Body of pancreas (tissue), 4 donors: Measurements from ENCODE around the gene AP4B1. TPM values are rescaled to one million over a fixed set of nuclear protein-coding genes. Genes with fewer than 3 reads are reported as not detected.
"Not testable (repeated sequence)": the region's sequence is repeated elsewhere in the genome, so short reads cannot be mapped to it uniquely, and the experiment has no call there.

ENCODE experiments used
- ATAC-seq: fragments of 150-250 bp; one replicate; pipeline ENCODE4 v1.9.1; 2016
- DNase-seq, 4 donors: peaks; one replicate each; pipeline ENCODE4 v3.0.0-alpha.2; 2019
- H3K27ac ChIP-seq, 4 donors: fragments of 200-600 bp; sonication (generic); 1 replicate in 3 of 4; 2 replicates in 1 of 4; pipeline versions ENCODE4 v1.5.1 to v1.6.1; 2016 to 2019; ENCODE audit warnings: mild to moderate bottlenecking in 1 of 4, mixed read lengths in 1 of 4, moderate library complexity in 1 of 4
- H3K27me3 ChIP-seq, 2 donors: fragments of 200-600 bp; sonication (generic); one replicate each; pipeline ENCODE4 v1.6.0; 2016; ENCODE audit warnings: mild to moderate bottlenecking in 1 of 2
- H3K36me3 ChIP-seq, 2 donors: fragments of 200-600 bp; sonication (generic); replicated peaks in 1 of 2; 2 replicates each; pipeline ENCODE4 v1.5.1; 2016; ENCODE audit warnings: low read depth in 2 of 2; ENCODE audit not compliant: insufficient read depth in 1 of 2
- H3K4me1 ChIP-seq: fragments of 200-600 bp; sonication (generic); one replicate; pipeline ENCODE4 v1.6.0; 2016
- H3K4me3 ChIP-seq, 2 donors: fragments of 200-600 bp; sonication (generic); 1 replicate in 1 of 2; 2 replicates in 1 of 2; pipeline ENCODE4 v1.5.1; 2016 to 2019
- H3K9me3 ChIP-seq, 3 donors: fragments of 200-600 bp; sonication (generic); 1 replicate in 2 of 3; 2 replicates in 1 of 3; pipeline ENCODE4 v1.5.1; 2016
- POLR2A ChIP-seq, 3 donors: fragments of 450-650 bp; IDR thresholded peaks; one replicate each; pipeline ENCODE4 v1.6.1; 2016; ENCODE audit warnings: antibody characterized with exemption in 3 of 3, mild to moderate bottlenecking in 2 of 3
- WGBS, 2 donors: methylation state at CpG; one replicate each; pipeline ENCODE4 v1.1.5; 2017; 5-methylcytosine and 5-hydroxymethylcytosine counted together
- intact Hi-C: fragments of 100-400 bp; cut with DNase I; formaldehyde crosslinking; loops from one replicate; pipeline ENCODE4 v1.15.1; 2023
- total RNA-seq, 2 donors: library from RNA; depleted of rRNA; stranded (reverse); fragments of >200 nt; gene quantifications; one replicate each; pipeline ENCODE4 v1.1.0, GENCODE V29; 2016
- TF ChIP-seq, protein P1 (sequence below), 7 experiments: fragments of 450-650 bp in 4 of 7; fragments of 200-600 bp in 3 of 7; sonication (generic) in 3 of 7; IDR thresholded peaks; one replicate each; pipeline ENCODE4 v1.5.1; 2016 to 2019; ENCODE audit warnings: antibody characterized with exemption in 7 of 7

Gene AP4B1
- total RNA-seq, result 10 to 100 TPM; 21.3 to 33.0 TPM

DNA sequence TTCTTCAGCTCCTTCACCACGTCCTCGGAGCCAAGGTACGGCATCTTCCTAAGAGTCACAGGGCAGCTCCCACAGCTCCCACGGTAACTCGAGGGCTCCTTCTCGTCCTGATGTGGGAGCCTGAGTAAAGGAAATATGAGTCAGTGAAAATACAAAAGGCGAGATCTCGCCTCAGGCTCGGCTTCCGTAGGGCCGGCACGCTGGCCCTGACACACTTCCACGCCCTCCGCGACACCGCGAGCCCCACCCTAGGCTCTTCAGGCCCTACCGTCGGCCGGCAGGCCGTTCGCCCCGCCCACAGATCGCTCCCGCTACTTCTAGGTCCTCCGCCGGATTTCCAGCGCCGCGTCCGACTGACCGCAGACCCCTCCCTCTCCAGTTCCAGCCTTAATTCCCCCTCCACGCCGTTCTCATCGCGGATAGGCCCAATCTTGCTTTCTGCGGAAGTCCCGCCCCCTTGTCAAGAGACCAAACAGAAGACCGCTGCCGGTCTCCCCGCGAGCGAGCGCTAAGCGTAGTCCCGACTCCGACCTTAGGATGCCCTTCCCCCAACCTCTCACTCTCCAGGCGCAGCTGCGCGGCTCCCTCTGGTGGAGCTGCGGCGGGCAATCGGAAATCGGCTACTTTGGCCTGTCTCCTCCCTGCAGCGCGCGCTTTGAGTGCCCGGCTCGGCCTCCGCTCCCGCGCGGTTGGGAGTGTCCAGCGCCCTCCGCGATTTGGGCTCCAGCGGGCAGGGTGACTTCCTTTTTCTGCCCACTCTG lies at the start of gene AP4B1, which contains the start of gene DCLRE1B:
Gene AP4B1, minus strand, starts transcription at position 126 of the 761 bp plus-strand sequence. Its CDS starts 82 bp downstream, at position 44.
Gene DCLRE1B, plus strand, starts transcription at position 653 of the 761 bp plus-strand sequence. CDS start 261 bp downstream, outside the sequence.
- ATAC-seq (peak; percentile 97), DNase-seq (peak; percentile 98 to 100 (median 99))
- Histone ChIP-seq H3K4me1 (peaks cover 23% of the 10 kb centered on the region), H3K9me3 (no peaks in the 10 kb centered on the region), H3K27me3 (no peaks in the 10 kb centered on the region), H3K27ac (peak within 1 kb of the TSS; percentile 74 to 88 (median 82)), H3K4me3 (peak within 1 kb of the TSS; percentile 60 to 61), H3K36me3 (peaks cover 0 to 5% of the 10 kb centered on the region in 2 donors)
- intact Hi-C loops, result no loop called here
- 0 to 2% methylated on average over 40 to 67 of the region's 67 CpGs for WGBS, 2 donors
- TF ChIP-seq POLR2A (IDR thresholded peaks at IDR 0.05), result peak; percentile 52 to 90 (median 86)
- TF ChIP-seq, protein P1, sequence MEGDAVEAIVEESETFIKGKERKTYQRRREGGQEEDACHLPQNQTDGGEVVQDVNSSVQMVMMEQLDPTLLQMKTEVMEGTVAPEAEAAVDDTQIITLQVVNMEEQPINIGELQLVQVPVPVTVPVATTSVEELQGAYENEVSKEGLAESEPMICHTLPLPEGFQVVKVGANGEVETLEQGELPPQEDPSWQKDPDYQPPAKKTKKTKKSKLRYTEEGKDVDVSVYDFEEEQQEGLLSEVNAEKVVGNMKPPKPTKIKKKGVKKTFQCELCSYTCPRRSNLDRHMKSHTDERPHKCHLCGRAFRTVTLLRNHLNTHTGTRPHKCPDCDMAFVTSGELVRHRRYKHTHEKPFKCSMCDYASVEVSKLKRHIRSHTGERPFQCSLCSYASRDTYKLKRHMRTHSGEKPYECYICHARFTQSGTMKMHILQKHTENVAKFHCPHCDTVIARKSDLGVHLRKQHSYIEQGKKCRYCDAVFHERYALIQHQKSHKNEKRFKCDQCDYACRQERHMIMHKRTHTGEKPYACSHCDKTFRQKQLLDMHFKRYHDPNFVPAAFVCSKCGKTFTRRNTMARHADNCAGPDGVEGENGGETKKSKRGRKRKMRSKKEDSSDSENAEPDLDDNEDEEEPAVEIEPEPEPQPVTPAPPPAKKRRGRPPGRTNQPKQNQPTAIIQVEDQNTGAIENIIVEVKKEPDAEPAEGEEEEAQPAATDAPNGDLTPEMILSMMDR (IDR thresholded peaks at IDR 0.05), result peak; percentile 53 to 98 (median 97)

DNA sequence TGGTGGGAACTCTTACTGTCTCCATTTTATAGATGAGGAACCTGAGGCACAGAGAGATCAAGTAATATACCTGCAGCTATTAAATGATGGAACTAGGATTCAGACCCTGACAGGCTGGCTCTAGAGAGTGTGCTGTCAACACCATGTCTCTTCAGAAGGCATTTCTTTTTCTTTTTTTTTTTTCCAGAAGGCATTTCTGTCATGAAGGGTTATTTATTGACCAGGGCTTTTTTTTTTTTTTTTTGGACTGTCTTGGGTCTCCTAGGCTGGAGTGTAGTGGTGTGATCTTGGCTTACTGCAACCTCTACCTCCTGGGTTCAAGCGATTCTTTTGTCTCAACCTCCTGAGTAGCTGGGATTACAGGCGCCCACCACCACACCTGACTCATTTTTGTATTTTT lies 47.1 kb upstream of the AP4B1 start:
- ATAC-seq (no peak), DNase-seq (no peak)
- Histone ChIP-seq H3K9me3 (no peaks in the 10 kb centered on the region), H3K4me3 (no peak overlapping the region), H3K4me1 (peaks cover 46% of the 10 kb centered on the region), H3K27me3 (no peaks in the 10 kb centered on the region), H3K36me3 (peaks cover 0 to 3% of the 10 kb centered on the region in 2 donors), H3K27ac (peak overlapping the region in 1 of 4 donors; percentile 10)
- intact Hi-C loops, result no loop called here
- 90 to 94% methylated on average over 2 of the region's 2 CpGs for WGBS, 2 donors
- TF ChIP-seq, protein P1 (IDR thresholded peaks at IDR 0.05), result no peak
- no peak for TF ChIP-seq POLR2A (IDR thresholded peaks at IDR 0.05)

DNA sequence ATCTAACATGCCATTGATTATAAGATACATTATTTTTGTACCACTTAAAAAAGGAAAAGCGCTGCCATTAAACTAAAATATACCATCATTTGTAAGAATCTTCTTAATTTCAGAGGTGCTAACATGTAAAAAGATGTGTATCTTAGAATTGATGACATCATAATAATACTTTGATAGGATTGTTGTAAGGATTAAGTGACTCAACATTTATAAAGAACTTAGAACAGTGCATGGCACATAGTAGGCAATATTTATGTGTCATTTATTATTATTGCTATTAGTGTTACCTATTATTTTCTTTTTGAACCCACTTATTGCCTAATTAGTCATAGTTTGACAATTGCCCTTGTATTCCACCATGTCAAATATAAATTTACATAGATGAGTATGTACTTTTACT lies 46.3 kb upstream of the AP4B1 start:
- no peaks in the 10 kb centered on the region for H3K27me3 ChIP-seq
- intact Hi-C loops, result no loop called here
- H3K27ac ChIP-seq, result no peak overlapping the region
- H3K4me3 ChIP-seq, result no peak overlapping the region
- peaks cover 54% of the 10 kb centered on the region for H3K4me1 ChIP-seq
- TF ChIP-seq POLR2A (IDR thresholded peaks at IDR 0.05), result no peak
- TF ChIP-seq, protein P1 (IDR thresholded peaks at IDR 0.05), result no peak
- H3K36me3 ChIP-seq, result no peaks in the 10 kb centered on the region
- ATAC-seq (no peak), DNase-seq (no peak)
- H3K9me3 ChIP-seq, result no peaks in the 10 kb centered on the region
- WGBS, 2 donors, result 93 to 97% methylated on average over 1 of the region's 1 CpG

DNA sequence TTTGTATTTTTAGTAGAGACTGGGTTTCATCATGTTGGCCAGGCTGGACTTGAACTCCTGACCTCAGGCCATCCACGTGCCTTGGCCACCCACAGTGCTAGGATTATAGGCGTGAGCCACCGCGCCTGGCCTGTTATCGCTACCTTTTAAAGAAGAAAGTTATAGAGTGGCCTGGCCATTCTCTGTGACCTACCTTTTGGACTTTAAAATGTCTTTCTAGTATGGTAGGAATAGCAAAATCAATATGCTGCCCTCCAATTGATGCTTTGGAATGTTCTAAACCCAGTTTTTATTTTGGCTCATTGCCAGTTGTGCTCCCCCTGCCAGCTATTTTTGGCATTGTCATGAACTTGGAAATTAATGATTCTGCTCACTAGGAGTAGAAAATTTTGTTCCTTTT lies 44.4 kb upstream of the AP4B1 start:
- peak overlapping the region in 3 of 4 donors; percentile 33 to 60 (median 54) for H3K27ac ChIP-seq

DNA sequence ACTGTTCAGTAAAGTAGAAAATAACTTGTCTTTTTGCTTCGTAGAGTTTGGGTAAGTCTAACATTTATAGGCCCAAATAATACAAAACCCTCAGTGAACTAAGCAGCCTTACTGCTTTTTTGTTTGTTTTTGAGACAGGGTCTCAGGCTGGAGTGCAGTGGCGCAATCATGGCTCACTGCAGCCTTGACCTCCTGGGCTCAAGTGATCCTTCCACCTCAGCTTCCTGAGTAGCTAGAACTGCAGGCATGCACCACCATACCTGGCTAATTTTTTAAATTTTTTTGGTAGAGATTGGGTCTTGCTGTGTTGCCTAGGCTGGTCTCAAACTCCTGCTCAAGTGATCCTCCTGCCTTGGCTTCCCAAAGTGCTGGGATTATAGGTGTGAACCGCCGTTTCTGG lies 43.6 kb upstream of the AP4B1 start:
- H3K36me3 ChIP-seq, DNase-seq, intact Hi-C loops, H3K4me3 ChIP-seq, ATAC-seq, H3K27me3 ChIP-seq, H3K9me3 ChIP-seq: not testable (repeated sequence)
- H3K27ac ChIP-seq, result peak overlapping the region in 2 of 4 donors; percentile 39 to 60
- 77 to 81% methylated on average over 4 of the region's 4 CpGs for WGBS, 2 donors
- peaks cover 55% of the 10 kb centered on the region for H3K4me1 ChIP-seq

More for the DNA sequence above, 44.4 kb upstream of the AP4B1 start:
- TF ChIP-seq, protein P1 (IDR thresholded peaks at IDR 0.05), result peak in 5 of 7 experiments; percentile 10 to 52 (median 42)
- no peak for TF ChIP-seq POLR2A (IDR thresholded peaks at IDR 0.05)
- DNase-seq (peak; percentile 8 to 33 (median 23)), ATAC-seq (peak; percentile 75)
- intact Hi-C loops, result no loop called here
- H3K4me3 ChIP-seq, result no peak overlapping the region
- no peaks in the 10 kb centered on the region for H3K27me3 ChIP-seq
- H3K36me3 ChIP-seq, result no peaks in the 10 kb centered on the region
- H3K9me3 ChIP-seq, result no peaks in the 10 kb centered on the region
- H3K4me1 ChIP-seq, result peaks cover 55% of the 10 kb centered on the region
- 63 to 80% methylated on average over 1 to 5 of the region's 5 CpGs for WGBS, 2 donors
